Brain pericyte (primary cell): Measurements from ENCODE around the gene SFXN5.

Source experiments
- DNase-seq: peaks from one replicate; pipeline ENCODE4 v3.0.0-alpha.2; 2012; ENCODE audit warnings: low read depth, low spot score

The SFXN5 gene

DNA sequence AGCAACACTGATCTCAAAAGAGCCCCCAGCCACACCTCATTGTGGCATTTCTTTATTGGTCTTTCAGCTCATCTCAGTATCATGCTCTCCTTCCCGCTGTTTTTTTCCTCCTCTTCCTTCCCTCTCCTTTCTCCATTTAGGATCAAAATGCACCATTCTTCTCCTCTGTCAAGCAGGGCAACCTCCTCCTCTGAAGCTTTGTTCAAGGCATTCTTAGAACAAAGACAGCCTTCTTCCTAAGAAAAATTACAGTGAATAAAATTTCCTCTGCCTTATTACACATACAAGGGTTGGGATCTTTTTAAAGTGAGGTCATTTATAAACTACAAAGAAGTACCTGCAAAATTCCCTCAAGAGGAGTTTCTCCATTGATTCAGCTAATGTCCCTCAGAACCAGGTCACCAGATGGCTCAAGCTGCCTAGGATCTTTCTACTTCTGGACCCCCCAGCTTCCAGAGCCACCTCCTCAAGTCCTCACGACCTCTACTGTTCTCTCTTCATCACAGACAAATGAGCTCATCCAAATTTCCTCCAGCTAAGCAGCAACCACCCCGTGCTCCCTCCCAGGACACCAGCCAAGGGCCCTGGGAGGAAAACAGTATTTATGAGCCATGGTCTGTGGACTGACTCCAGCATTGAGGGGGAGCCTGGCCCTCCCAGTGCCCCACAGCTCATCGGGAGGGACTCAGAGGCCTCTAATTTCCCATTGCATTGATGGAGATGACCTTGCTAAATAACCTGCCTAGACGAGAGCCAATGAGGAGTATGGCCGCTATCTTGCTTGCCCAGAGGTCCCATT lies 18.0 kb downstream of the SFXN5 start:
- DNase-seq = no peak

DNA sequence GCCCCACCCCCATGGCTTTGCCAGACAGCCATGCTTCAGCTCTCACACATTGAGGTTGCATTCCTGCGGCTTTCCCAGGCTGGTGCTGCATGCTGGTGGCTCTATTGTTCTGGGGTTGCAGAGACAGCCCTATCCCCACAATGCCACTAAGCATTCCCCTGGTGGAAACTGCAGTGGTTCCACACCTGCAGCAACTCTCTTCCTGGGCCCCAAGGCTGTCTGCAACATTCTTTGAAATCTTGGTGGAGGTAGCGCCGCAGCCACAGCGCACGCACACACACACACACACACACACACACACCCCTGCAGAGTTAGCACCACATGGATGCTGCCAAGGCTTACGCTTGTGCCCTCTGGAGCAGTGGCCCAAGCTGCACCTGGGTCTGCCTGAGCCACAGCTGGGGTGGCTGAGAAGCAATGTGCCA lies 21.4 kb downstream of the SFXN5 start:
- no peak for DNase-seq

DNA sequence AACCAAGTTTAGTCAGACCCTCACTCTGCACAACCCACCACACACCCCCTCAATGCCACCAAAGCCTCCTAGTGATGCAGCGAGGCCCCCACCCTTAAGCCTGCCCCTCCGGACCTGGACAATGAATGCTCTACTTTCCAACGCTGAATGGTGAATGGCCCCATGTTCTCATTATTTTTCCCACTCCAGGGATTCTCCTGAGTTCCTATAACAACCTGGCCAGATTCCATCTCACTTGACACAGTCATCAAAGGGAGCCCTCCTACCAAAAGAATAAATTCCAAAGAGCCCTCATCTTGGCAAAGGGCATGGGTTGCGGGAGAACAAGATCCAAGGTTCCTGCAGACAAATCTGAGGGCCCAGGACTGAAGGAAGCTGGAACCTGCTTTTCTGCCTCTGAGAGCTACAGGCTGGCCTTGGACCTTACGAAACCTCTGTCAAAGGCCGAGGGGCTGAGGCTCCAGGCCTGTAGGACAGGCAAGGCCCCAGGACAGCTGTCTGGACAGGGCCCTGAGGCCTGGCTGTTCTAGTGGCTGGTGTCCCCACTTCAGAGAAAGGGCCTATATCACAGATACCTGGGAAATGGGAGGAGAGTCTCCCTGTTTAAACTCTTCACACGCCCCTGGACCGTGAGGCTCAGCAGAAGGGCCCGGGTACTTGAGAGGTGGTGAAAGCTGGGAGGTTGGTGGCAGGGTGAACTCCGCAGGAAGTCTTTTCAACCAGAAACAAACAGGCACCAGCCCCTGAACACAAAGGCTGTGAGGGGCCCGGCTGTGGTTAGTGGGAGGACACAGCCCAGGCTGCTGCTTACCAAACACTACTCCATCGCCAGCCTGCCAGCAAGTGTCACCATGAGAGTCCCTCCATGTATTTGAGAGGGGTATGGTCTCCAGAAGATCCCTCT lies 27.3 kb downstream of the SFXN5 start:
- no peak for DNase-seq

DNA sequence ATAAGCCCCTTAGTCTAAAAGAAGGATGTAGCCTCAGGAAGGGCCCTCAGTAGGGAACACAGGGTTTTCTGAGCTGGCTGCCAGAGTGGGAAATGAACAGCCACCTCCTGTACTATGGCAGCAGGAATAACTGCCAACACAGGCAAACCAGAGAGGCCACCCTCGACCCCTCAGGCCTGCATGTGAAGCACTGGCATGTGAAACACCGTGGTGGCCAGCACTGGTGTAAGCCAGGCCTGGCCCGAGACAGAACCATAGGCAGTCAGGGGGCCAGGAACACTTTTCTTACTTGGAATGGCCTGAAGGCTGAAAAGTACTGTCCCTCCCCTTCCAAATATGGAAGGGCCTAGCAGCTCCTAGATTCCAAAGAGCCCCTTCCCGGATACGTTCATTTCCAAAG lies 28.2 kb downstream of the SFXN5 start:
- no peak for DNase-seq

DNA sequence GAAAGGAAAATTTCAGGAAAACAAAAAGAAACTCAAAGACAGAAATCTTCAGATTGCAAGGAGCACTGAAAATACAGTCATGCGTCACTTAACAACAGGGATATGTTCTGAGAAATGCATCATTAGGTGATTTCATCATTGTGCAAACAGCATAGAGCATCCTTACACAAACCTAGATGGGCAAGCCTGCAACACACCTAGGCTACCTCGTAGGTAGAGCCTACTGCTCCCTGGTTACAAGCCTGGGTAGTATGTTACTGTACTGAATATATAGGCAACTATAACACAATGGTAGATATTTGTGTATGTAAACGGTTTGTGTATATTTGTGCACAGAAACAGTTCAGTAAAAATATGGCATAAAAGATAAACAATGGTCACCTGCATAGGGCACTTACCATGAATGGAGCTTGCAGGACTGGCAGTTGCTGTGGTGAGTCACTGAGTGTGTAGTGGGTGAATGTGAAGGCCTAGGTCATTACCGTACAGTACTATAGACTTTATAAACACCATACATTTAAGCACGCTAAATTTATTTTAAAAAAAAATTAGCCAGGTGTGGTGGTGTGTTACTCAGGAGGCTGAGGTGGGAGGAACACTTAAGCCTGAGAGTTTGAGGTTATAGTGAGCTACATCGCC lies 33.4 kb downstream of the SFXN5 start:
- DNase-seq = no peak

DNA sequence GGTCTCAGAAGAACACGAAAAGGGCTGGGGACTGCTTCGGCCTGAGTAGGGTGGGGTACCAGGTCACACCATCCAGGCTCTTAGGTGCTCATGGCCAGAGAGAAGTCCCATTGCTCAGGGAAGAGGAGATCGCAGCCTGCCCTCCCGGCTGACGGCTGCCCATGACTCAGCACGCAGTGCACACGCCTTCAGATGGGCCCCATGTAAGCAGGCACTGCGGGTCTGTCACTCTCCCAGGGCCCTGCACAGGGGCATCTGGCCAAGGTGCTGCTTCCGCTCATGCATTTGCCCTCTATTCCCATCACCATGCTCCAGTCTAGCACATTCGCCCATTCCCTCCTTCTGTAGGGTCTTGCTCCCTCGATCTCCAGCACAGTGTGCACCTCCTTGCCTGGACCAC lies 34.7 kb downstream of the SFXN5 start:
- no peak for DNase-seq

DNA sequence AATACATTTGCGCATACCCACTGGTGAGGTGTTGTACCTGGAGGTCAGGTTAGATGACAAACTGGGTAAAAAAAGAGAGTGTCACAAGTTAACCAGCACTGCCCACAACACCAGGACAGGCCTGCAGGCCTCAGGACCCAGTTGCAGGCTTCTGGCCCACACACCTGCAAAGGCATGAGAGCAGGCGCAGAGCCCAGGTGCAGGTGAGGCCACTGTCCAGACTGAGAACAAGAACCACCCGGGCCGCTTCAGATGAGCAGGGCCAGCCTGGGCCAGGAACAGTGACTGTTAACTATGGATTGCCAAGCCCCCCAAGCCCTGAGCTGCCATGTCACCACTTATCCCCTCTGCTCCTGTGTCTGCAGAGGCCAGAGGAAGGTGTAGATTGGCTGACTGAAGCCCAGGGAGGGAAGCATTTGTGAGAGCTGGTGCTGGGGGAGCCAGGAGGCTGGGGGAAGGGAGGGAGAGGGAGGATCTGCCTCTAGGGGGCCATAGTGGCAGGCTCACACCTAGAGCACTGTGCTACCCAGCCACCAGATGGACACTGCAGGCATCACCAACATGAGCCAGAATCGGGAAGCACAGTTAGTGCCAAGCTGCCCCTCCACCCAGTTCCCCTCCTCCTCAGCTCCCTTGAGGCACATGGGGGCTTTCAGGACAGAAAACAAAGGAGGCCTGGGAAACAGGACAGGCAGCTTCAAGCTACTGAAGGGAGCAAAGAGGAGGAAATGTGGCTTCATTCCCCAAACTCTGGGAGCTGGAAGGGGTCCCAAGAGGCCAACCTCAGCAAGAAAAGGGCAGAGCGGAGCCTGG lies 35.4 kb downstream of the SFXN5 start:
- DNase-seq = no peak

DNA sequence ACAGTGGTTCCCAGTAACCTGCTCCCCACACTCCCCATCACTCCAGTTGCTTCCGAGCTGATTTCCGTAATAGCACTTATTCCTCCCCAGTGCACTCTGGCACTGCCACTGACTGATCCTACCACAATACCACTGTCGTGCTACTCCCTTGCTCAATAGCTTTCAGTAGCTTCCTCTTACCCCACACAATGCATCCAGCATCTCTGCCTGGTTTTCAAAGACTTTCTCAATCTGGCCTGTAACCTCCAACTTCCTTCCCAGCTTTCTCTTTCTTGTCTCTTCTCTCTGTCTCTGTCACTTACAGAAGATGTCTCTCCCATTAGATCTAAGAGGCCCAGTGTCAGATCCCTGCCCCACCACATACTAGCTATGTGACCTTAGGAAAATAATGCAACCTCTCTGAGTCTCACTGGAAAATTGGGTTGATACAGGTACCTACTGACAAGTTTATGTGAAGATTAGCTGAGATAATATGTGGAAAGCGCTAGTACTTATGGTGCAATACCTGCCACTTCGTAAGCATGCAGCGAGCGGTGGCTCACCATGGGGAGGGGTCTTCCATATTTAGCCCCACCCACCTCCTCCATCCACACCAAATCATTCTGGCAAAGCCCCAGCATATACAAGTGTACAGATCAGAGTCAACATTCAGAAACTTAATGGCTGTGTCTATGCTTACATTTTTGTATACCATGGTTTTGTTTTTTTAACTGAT lies 36.7 kb downstream of the SFXN5 start:
- DNase-seq = no peak

DNA sequence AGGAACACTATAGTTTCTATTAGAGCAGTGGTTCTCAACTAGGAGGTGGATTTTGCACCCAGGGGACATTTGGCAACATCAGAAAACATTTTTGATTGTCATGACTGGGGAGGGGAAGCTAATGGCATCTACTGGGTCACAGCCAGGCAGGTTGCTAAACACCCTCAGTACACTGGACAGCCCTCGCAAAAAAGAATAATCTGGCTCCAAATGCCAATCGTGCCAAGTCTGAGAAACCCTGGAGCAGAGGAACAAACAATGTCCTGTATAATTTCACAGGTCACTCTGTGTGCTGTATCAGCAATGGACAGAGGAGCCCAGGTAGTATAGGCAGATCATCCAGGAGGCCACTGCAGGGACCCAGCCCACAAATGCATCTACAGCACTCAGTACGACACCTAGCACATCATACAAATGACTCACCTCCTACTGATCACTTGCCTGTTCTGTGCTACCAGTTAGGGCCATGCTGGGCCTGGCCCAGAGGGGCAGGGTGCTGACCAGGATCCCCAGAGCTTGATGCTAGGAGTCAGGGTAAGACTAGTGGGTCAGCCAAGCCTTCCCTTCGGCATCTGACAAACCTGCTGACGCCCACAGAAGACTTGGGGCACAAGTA lies 37.6 kb downstream of the SFXN5 start:
- no peak for DNase-seq

DNA sequence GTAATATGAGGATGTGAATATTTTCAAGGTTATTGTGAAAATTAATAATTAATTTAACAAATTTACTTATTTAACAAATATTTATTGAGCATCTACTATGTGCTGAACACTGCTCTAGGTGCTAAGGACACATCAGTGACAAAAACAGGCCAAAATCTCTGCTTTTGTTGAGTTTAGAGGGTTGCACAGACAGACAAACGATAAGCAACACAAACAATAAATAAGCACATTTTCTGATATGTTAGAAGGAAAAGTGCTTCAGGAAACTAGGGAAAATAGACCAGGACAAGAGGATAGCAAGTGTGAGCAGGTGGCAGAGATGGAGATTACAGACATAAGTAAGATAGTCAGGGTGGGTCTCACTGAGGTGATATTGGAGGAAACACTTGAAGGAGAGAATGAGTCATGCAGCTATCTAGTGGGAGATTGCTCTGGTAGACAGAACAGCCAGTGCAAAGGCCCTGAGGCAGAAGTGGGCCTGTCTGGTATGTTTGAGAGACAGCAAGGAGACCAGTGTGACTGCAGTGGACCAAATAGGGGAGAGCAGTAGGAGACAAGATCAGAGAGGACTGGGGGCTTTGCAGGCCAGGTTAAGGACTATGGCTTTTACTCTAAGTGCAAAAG lies 38.3 kb downstream of the SFXN5 start:
- DNase-seq = no peak

DNA sequence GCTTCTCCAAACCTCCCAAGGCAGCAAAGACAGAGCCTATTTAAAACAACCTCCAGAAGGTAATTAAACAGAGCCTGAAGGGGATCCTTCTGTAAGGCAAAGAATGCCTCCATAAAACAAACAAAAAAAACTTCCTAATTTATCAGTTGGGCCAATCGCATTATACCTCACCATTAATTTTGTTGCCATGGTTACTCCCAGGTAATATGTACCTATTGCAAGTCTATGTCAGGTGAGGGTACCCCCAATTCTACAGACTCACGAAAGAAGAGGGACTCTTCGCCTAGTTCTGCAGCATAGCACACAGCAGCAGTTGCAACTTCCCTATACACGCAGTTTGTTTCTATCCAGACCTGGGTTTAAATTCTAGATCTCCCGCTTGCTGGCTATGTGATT lies 38.8 kb downstream of the SFXN5 start:
- DNase-seq = no peak

DNA sequence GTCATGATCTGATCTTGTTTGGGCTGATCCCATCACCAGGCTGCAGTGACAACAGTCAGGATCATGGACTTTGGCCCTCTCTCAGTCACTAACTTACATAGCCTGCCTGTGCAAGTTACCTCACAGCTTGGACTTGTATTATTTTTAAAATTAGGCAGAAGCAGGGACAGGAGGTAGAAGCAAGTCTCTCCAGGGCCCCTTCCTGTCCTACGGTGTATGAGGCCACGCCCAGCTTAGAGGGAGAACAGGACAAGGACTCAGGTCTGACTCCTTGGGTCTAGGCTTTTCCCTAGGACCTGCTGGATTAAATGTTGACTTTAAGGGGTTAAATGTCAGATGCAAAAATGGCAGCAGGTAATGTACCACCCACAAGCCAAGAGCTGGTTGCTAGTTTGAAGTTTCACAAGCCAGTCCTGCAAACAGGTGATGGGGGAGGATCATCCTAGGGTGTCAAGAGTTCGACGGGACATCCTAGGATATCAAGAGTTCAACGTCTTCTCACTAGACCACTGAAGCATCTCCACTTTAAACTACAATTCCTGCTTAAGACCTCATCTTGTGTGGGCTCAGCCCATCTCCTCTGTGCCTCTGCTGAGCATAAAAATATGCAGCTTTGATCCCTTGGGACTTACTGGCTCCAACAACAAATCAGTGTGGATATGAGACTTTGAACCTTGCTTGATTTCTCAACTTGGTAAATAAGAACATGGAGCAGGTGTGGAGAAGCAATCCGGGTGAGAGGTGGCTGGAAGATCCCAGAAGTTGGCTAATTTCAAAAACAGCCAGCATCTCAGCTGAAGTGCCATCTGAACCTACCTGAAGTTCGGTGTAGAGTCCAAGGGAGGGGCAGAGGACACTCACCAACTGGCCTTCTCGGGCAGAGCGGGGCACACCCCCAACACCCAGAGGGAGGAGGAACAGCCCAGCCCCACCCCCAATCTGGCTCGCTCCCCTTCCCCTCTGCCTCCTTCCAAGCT lies 39.5 kb downstream of the SFXN5 start:
- DNase-seq = no peak

DNA sequence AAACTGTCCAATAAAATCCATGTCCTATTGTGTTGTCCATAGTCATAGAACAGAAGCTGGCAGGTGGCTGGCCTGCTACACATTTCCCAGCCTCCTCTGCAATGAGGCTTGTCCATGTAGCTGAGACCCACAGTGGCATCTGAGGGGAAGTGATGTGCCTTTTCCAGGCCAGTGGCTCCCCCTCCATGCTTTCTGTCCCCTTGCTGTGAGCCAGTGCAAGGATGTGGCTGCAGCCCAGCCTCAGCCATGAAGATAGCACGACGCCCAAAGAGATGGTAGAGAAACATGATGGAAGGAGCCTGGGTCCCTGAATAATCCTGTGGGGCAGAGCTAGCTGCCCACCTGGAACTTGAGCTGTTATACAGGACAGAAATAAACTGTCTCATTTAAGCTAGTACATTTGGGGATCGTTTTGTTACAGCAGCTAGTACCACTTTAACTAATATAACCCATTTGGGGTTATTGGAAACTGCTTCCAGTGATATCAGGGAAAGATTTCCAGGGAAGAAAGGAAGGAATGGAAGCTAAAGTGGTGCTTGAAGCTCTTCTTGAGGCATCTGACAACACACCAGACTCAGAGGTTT lies 40.3 kb downstream of the SFXN5 start:
- DNase-seq = no peak

DNA sequence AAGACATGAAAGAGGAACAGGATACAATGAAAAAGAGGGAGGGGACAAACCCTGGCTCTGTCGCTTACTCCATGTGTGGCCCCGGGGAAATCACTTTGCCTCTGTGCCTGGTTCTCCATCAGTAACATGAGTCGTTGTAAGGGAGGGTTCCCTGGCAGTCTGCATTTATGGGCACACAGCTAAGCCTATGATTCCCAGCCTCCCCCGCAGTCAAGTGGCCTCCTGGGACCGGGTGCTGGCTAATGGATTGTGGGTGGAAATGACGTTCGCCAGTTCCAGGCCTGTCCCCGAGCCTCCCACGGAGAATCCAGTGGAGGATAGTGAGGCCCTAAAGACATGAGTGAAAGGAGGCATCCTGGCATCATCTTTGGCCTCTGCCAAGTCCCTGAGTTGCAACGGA lies 42.7 kb downstream of the SFXN5 start:
- DNase-seq = no peak

DNA sequence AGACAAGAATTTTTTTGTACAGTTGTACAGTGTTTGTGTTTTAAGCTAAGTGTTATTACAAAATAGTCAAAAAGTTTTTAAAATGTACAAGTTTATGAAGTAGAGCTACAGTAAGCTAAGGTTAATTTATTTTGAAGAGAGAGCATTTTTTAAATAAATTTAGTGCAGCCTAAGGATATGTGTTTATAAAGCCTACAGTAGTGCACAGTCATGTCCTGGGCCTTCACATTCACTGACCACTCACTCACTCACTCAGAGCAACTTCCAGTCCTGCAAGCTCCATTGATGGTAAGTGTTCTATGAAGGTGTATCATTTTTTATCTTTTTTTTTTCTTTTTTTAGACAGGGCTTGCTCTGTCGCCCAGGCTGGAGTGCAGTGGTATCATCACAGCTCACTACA lies 44.2 kb downstream of the SFXN5 start:
- no peak for DNase-seq

DNA sequence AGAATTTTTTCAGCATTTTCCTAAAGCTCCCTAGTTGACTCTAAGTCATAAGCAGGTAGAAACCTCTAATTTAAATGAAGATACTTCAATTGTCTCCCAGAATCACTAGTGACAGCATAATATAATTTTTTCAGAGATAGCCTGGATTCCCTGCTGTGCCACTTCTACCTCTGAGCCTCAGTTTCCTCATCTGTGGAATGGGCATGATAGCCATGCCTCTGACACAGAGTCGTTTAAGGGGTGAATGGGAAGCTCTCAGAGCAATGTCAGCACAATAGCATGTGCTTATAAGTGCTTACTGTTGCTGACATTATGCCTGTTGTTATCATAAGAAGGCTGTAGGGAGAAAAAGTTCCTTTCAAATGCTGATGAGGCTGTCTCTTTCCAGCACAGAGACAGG lies 48.0 kb downstream of the SFXN5 start:
- no peak for DNase-seq

DNA sequence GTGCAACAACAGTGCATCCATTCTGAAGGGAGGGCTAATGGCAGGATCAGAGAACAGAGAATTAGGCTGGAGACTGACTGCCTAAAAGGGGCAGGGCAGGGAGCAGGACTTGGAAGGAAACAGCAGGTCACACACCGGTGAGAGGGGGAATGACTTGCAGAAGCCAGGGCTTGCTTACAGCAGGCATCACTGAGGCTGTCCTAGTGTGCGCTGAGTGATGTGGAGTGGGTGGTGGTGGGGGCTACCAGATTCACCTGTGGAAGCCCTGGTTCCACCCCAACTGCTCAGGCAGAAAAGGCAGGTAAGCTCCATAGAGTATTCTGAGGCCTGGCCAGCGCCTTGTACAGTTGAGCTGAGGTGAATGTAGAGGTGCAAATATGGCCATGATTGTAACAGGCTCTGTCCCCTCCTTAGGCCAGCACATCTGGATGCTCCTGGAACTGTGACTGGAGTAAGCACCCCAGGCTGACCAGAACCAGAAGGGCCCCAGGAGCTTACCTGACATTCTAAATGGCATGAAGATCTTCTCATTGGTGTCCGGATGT lies 49.4 kb downstream of the SFXN5 start:
- no peak for DNase-seq

DNA sequence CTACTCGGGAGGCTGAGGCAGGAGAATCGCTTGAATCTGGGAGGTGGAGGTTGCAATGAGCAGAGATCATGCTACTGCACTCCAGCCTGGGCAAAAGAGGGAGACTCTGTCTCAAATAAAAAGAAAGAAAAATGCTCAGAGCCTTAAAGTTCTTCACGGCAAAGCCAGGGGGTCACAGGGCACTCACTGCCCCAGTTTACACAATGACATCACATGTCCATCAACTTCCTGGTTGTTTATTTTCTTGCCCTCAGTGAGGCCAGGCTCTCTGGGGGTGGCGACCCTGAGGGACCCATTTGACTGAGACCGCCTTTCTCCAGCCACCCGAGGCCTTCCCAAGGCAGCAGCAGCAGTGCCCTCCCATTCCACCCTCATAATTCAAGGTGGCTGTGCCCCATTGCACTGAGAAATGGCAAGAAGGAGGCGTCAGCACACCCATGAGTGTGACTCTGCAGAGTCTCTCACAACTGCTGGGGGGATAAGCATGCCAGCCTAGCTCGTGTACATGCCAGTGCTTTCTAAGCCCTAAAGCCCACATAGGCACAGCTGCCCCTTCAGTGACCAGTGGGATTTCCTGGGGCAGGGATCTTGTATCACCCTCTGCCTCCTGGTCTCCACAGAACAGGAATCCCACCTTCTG lies 50.0 kb downstream of the SFXN5 start:
- no peak for DNase-seq
